ENCODE results near the gene NEURL3.

DNA sequence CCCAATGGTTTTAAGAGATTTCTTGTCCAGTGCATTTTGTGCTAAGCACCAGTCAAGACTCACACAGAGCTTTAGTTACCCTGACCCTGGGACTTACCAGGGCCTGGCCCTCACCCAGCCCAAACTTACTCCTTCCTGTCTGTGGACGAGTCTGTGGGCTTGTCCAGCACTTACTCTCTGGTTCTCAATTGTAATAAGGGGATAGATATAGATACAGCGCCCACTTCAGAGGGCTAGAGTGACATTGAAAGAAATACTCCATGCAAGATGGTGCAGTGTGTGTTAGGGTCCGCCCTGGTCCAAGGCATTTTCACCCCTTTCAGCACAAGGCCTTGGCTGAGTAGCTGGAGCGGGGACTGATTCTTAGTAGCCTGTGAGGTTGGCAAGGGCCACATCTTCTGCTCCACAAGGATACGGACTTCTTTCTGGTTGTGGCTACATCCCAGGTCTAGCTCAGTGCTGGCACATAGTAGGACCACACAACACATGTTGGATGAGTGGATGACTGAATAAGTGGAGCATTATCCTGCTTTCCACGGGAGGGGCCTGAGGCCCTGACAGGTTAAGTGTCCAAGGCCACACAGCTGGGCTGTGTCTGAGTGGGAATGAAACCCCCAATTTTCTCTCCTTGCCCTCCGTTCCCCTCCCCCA is 27.6 kb upstream of the NEURL3 start:
- TF ChIP-seq, protein P1, sequence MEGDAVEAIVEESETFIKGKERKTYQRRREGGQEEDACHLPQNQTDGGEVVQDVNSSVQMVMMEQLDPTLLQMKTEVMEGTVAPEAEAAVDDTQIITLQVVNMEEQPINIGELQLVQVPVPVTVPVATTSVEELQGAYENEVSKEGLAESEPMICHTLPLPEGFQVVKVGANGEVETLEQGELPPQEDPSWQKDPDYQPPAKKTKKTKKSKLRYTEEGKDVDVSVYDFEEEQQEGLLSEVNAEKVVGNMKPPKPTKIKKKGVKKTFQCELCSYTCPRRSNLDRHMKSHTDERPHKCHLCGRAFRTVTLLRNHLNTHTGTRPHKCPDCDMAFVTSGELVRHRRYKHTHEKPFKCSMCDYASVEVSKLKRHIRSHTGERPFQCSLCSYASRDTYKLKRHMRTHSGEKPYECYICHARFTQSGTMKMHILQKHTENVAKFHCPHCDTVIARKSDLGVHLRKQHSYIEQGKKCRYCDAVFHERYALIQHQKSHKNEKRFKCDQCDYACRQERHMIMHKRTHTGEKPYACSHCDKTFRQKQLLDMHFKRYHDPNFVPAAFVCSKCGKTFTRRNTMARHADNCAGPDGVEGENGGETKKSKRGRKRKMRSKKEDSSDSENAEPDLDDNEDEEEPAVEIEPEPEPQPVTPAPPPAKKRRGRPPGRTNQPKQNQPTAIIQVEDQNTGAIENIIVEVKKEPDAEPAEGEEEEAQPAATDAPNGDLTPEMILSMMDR (conservative IDR thresholded peaks at IDR 0.05; ENCODE audit: low read length), result no peak
- no peak for TF ChIP-seq EZH2phosphoT487 (IDR thresholded peaks at IDR 0.05; ENCODE audit: borderline replicate concordance)
